PC-3 (cell line): ENCODE results near the gene ZNF345. TPM values are rescaled to one million over a fixed set of nuclear protein-coding genes. Genes with fewer than 3 reads are reported as not detected.

Experiments
- ATAC-seq: fragments of 200-7000 bp; cut with Tn5 transposase; 2 replicates; pipeline ENCODE4 v1.9.1; 2020; ENCODE audit warnings: mild to moderate bottlenecking, moderate library complexity
- Bru-seq: library from RNA; stranded (reverse); fragments of 400-500 nt; gene quantifications from one replicate; lab custom pipeline; 2021; lab: Mats Ljungman, UMichigan
- BruChase-seq, 2 experiments: library from RNA; stranded (reverse); fragments of 400-500 nt; gene quantifications; one replicate each; lab custom pipeline; 2021; lab: Mats Ljungman, UMichigan
- BruUV-seq: library from RNA; stranded (reverse); fragments of 400-500 nt; replicated peaks from 2 replicates; lab custom pipeline; 2021; lab: Mats Ljungman, UMichigan
- CTCF ChIA-PET: fragments of 300-600 bp; sonication (Branson Sonifier 250); formaldehyde crosslinking; loops from one replicate; lab custom pipeline; 2022; ENCODE audit warnings: antibody characterized with exemption; lab: Charles Lee
- POLR2A ChIA-PET: fragments of 300-600 bp; sonication (Branson Sonifier 250); formaldehyde crosslinking; loops from one replicate; lab custom pipeline; 2022; ENCODE audit warnings: antibody characterized with exemption; ENCODE audit not compliant: unreplicated experiment; lab: Charles Lee
- DNase-seq: peaks from one replicate; pipeline ENCODE4 v3.0.0-alpha.2; 2015
- H2AFZ ChIP-seq: fragments of 300-600 bp; sonication (generic); 2 replicates; pipeline ENCODE4 v1.6.0; 2016; ENCODE audit warnings: antibody characterized with exemption, low read length
- H3F3A ChIP-seq: fragments of 300-600 bp; sonication (generic); one replicate; pipeline ENCODE4 v1.6.0; 2017; ENCODE audit warnings: antibody characterized with exemption, low read length, control low read depth, mild to moderate bottlenecking; ENCODE audit not compliant: unreplicated experiment
- H3K27ac ChIP-seq: fragments of 300-600 bp; sonication (generic); 2 replicates; pipeline ENCODE4 v1.5.1; 2016; ENCODE audit warnings: mild to moderate bottlenecking, low read length
- H3K27me3 ChIP-seq: fragments of 300-600 bp; sonication (generic); 2 replicates; pipeline ENCODE4 v1.6.1; 2016; ENCODE audit warnings: low read length, mixed read lengths
- H3K36me3 ChIP-seq: fragments of 300-600 bp; sonication (generic); 2 replicates; pipeline ENCODE4 v1.6.1; 2016; ENCODE audit warnings: low read depth, mixed run types, low read length, mixed read lengths
- H3K4me1 ChIP-seq: fragments of 300-600 bp; sonication (generic); 2 replicates; pipeline ENCODE4 v1.5.1; 2016; ENCODE audit warnings: low read length; ENCODE audit not compliant: insufficient read depth
- H3K4me2 ChIP-seq: fragments of 300-600 bp; sonication (generic); 2 replicates; pipeline ENCODE4 v1.6.0; 2016; ENCODE audit warnings: low read length
- H3K4me3 ChIP-seq: fragments of 300-600 bp; sonication (generic); 2 replicates; pipeline ENCODE4 v1.5.1; 2016; ENCODE audit warnings: mild to moderate bottlenecking, low read length, mixed read lengths
- H3K79me2 ChIP-seq: fragments of 300-600 bp; sonication (generic); 2 replicates; pipeline ENCODE4 v1.6.1; 2017; ENCODE audit warnings: low read length, mixed read lengths
- H3K9ac ChIP-seq: fragments of 300-600 bp; sonication (generic); 2 replicates; pipeline ENCODE4 v1.6.0; 2016; ENCODE audit warnings: mild to moderate bottlenecking, low read length
- H3K9me2 ChIP-seq: fragments of 300-600 bp; sonication (generic); replicated peaks from 2 replicates; pipeline ENCODE4 v1.6.1; 2016; ENCODE audit warnings: mixed run types, low read length, mixed read lengths
- H3K9me3 ChIP-seq: fragments of 300-600 bp; sonication (generic); 2 replicates; pipeline ENCODE4 v1.6.1; 2016; ENCODE audit warnings: low read length, mixed read lengths
- H4K20me1 ChIP-seq: fragments of 300-600 bp; sonication (generic); 2 replicates; pipeline ENCODE4 v1.6.1; 2016; ENCODE audit warnings: low read length, mixed read lengths
- CTCF ChIP-seq: fragments of 300-600 bp; sonication (generic); conservative IDR thresholded peaks from 2 replicates; pipeline ENCODE4 v1.5.1; 2017; ENCODE audit warnings: antibody characterized with exemption, low read depth, mild to moderate bottlenecking, low read length
- EZH2 ChIP-seq: fragments of 300-600 bp; sonication (generic); IDR thresholded peaks from one replicate; pipeline ENCODE4 v1.6.1; 2017; ENCODE audit warnings: antibody characterized with exemption, mild to moderate bottlenecking, low read length; ENCODE audit not compliant: unreplicated experiment
- EZH2phosphoT487 ChIP-seq: fragments of 300-600 bp; sonication (generic); IDR thresholded peaks from 2 replicates; pipeline ENCODE4 v1.6.1; 2018; ENCODE audit warnings: mild to moderate bottlenecking, antibody characterized with exemption, low read length, borderline replicate concordance
- intact Hi-C: fragments of 100-400 bp; cut with micrococcal nuclease; formaldehyde crosslinking; loops from 2 replicates; pipeline ENCODE4 v1.9.0; 2023
- long read RNA-seq: library from polyadenylated mRNA; unstranded; transcript quantifications from one replicate; pipeline ENCODE4 v2.0.0, GENCODE V29; 2021; ENCODE audit not compliant: unreplicated experiment
- total RNA-seq: library from RNA; depleted of rRNA; stranded (reverse); fragments of >200 nt; gene quantifications from 2 replicates; pipeline ENCODE4 v1.2.3, GENCODE V29; 2014; rRNA removed

Gene ZNF345
- 0.66 and 1.3 TPM in 2 replicates for total RNA-seq
- Bru-seq, nascent RNA: percentile 40 among the genes with signal in this experiment
- percentile 34 among the genes with signal in this experiment for BruChase-seq, experiment 1, labeled RNA remaining after a 6-hour chase
- percentile 48 among the genes with signal in this experiment for BruChase-seq, experiment 2, labeled RNA remaining after a 2-hour chase
- long read RNA-seq, partial matches to known transcripts: 0 of 6 reads
- long read RNA-seq, other reads (novel, unspliced or antisense): 1 of 6 reads

GRCh38 chr19:36850559-36851442, at the start of gene ZNF345:
TSS of gene ZNF345 (plus strand) at chr19:36850876. CDS start at chr19:36876831, 25,955 bp downstream.
- CTCF ChIA-PET: no interaction called here
- TF ChIP-seq EZH2: no peak
- TF ChIP-seq EZH2phosphoT487: no peak
- TF ChIP-seq CTCF: no peak

GRCh38 chr19:36805364-36805763, 45.3 kb upstream of the ZNF345 start:
- Histone ChIP-seq H3K9me2 (no peaks in the 10 kb centered on the region), H3K36me3 (no peaks in the 10 kb centered on the region), H3K4me2 (no peak overlapping the region), H3K4me1 (no peaks in the 10 kb centered on the region), H3F3A (no peaks in the 10 kb centered on the region), H3K27ac (no peak overlapping the region), H3K9ac (no peak overlapping the region), H3K79me2 (no peaks in the 10 kb centered on the region), H3K27me3 (no peaks in the 10 kb centered on the region), H4K20me1 (no peaks in the 10 kb centered on the region), H3K4me3 (no peak overlapping the region), H2AFZ (no peak overlapping the region), H3K9me3 (0 out of 2 replicates have a peak, but pooled peaks cover 4% of the 10 kb centered on the region)
- no peak for ATAC-seq
- DNase-seq: no peak
- intact Hi-C loops: no loop called here
- POLR2A ChIA-PET: no interaction called here
- TF ChIP-seq CTCF: no peak
- TF ChIP-seq EZH2phosphoT487: no peak
- TF ChIP-seq EZH2: no peak
- CTCF ChIA-PET: no interaction called here
- BruUV-seq: no TSS peak

More at GRCh38 chr19:36850559-36851442, at the start of gene ZNF345:
- intact Hi-C loops: no loop called here
- DNase-seq: peak; percentile 72
- no peak within 1 kb of the TSS for H3K27ac ChIP-seq
- H3K9me2 ChIP-seq: no peaks in the 10 kb centered on the region
- TSS peak; percentile 86 for BruUV-seq
- H4K20me1 ChIP-seq: no peaks in the 10 kb centered on the region
- H3K4me1 ChIP-seq: no peaks in the 10 kb centered on the region
- no peaks in the 10 kb centered on the region for H3K36me3 ChIP-seq
- H3K4me3 ChIP-seq: peak within 1 kb of the TSS; percentile 84
- H3F3A ChIP-seq: no peaks in the 10 kb centered on the region
- H3K79me2 ChIP-seq: no peaks in the 10 kb centered on the region
- peak within 1 kb of the TSS; percentile 93 for H2AFZ ChIP-seq
- POLR2A ChIA-PET: interaction anchor here (0.6 kb wide), 2 partner anchors 184 to 228 kb away, joined by 3 to 4 read pairs; partner anchors contain the start of genes ZNF420 and ZNF461
- H3K4me2 ChIP-seq: peak within 1 kb of the TSS; percentile 78
- H3K27me3 ChIP-seq: no peaks in the 10 kb centered on the region
- peak; percentile 92 for ATAC-seq
- peak within 1 kb of the TSS; percentile 53; the same call in 1 of the 2 replicates for H3K9ac ChIP-seq
- H3K9me3 ChIP-seq: 0 out of 2 replicates have a peak, but pooled peaks cover 6% of the 10 kb centered on the region
